ENCODE data around the gene PARP1. TPM values are rescaled to one million over a fixed set of nuclear protein-coding genes. Genes with fewer than 3 reads are reported as not detected.

PARP1 gene
- total RNA-seq, 1 donor from 2014 or later: 168 TPM

DNA sequence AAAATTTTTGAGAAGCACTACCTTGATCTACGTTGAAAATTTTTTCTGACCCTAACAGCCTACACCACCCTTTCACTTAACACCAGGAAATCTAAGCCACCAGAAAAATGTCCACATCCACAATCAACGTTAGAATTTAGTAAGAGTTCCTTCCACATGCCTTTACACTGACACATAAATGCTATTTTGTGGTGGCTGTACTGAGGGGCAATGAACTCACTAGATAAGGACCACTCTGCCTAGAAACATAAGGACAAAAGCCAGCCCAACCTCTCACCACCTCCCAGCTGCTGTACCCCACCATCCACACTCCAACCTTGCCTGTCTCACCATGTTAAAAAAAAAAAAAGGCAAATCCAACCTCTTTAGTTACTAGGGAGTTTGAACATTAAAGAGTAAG lies 29.8 kb downstream of the PARP1 start:
- Mint-ChIP-seq H3K4me1 (ENCODE audit: low read depth, unreplicated experiment) (peaks cover 14% of the 10 kb centered on the region), H3K4me3 (ENCODE audit: unreplicated experiment) (no peak overlapping the region), H3K27me3 (ENCODE audit: unreplicated experiment) (no peaks in the 10 kb centered on the region), H3K27ac (ENCODE audit: unreplicated experiment) (peak overlapping the region; percentile 6), H3K9me3 (ENCODE audit: unreplicated experiment) (no peaks in the 10 kb centered on the region), H3K36me3 (ENCODE audit: unreplicated experiment) (peaks cover 19% of the 10 kb centered on the region)
- no peak for DNase-seq
- TF ChIP-seq, protein P1, sequence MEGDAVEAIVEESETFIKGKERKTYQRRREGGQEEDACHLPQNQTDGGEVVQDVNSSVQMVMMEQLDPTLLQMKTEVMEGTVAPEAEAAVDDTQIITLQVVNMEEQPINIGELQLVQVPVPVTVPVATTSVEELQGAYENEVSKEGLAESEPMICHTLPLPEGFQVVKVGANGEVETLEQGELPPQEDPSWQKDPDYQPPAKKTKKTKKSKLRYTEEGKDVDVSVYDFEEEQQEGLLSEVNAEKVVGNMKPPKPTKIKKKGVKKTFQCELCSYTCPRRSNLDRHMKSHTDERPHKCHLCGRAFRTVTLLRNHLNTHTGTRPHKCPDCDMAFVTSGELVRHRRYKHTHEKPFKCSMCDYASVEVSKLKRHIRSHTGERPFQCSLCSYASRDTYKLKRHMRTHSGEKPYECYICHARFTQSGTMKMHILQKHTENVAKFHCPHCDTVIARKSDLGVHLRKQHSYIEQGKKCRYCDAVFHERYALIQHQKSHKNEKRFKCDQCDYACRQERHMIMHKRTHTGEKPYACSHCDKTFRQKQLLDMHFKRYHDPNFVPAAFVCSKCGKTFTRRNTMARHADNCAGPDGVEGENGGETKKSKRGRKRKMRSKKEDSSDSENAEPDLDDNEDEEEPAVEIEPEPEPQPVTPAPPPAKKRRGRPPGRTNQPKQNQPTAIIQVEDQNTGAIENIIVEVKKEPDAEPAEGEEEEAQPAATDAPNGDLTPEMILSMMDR (IDR thresholded peaks at IDR 0.05; ENCODE audit: partially characterized antibody, unreplicated experiment): no peak

DNA sequence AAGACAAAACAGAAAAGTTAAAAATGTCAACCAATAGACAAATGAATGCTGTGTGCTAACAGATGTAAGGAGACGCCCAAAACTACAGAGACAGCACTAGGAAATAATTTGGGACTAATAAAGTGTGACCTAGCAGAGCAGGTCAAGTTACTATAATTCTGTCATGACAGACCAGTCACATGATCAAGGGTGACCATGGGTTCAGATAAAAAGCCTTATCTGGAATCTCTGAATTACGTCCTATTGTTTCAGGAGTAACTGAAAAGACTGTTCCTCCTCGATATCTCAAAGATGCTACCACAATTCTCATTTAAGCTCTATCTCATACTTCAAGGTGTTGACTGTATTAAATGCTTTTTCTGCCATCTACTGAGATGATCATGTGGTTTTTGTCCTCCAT lies 31.6 kb downstream of the PARP1 start:
- Mint-ChIP-seq H3K9me3 (ENCODE audit: unreplicated experiment) (no peaks in the 10 kb centered on the region), H3K4me3 (ENCODE audit: unreplicated experiment) (no peak overlapping the region), H3K27me3 (ENCODE audit: unreplicated experiment) (no peaks in the 10 kb centered on the region), H3K36me3 (ENCODE audit: unreplicated experiment) (peaks cover 19% of the 10 kb centered on the region), H3K27ac (ENCODE audit: unreplicated experiment) (peak overlapping the region; percentile 62), H3K4me1 (ENCODE audit: low read depth, unreplicated experiment) (peaks cover 19% of the 10 kb centered on the region)
- no peak for DNase-seq
- TF ChIP-seq, protein P1 (IDR thresholded peaks at IDR 0.05; ENCODE audit: partially characterized antibody, unreplicated experiment): no peak

DNA sequence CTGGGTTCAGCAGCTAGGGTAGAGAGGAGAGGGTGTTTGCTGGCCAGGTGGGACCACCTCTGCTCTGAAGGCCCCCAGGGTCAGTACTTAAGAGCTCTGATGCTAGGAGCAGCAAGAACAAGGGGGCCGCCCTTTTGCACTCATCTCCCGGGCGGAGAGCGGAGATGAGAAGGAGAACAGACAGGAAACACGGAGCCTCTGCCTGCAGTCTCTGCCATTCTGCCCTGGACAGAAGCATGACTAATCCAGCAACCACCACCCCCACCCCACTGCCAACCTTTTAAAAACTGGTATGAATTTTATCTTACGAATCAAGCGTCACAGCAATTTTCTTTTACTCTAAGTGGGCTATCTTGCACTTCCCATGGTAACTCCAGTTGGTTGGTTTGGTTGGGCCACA lies 34.5 kb downstream of the PARP1 start:
- DNase-seq: no peak
- Mint-ChIP-seq H3K27ac (ENCODE audit: unreplicated experiment) (peak overlapping the region; percentile 72), H3K9me3 (ENCODE audit: unreplicated experiment) (no peaks in the 10 kb centered on the region), H3K27me3 (ENCODE audit: unreplicated experiment) (no peaks in the 10 kb centered on the region), H3K4me1 (ENCODE audit: low read depth, unreplicated experiment) (peaks cover 25% of the 10 kb centered on the region), H3K36me3 (ENCODE audit: unreplicated experiment) (peaks cover 14% of the 10 kb centered on the region), H3K4me3 (ENCODE audit: unreplicated experiment) (no peak overlapping the region)
- TF ChIP-seq, protein P1 (IDR thresholded peaks at IDR 0.05; ENCODE audit: partially characterized antibody, unreplicated experiment): no peak

DNA sequence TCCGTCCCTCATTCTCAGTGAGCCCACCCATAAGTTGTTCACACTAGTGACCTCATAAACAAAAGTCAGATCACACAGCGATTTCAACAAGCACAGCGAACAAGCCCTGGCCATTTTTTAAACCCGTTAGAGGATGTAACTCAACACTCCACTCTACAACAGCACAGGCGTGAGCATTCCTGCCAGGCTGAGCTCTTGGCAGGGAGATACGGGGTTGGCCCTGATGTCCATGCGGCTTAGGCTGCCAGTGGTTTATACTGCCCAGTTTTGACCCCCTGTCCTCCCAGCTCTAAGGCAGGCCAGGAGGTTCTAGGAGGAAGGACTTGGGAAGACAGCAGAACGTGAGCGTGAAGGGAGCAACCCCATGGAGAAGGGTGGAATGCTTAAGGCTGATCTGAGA lies 35.0 kb downstream of the PARP1 start:
- H3K9me3 Mint-ChIP-seq (ENCODE audit: unreplicated experiment): no peaks in the 10 kb centered on the region
- no peaks in the 10 kb centered on the region for H3K27me3 Mint-ChIP-seq (ENCODE audit: unreplicated experiment)
- H3K36me3 Mint-ChIP-seq (ENCODE audit: unreplicated experiment): peaks cover 10% of the 10 kb centered on the region
- H3K27ac Mint-ChIP-seq (ENCODE audit: unreplicated experiment): peak overlapping the region; percentile 26
- H3K4me3 Mint-ChIP-seq (ENCODE audit: unreplicated experiment): no peak overlapping the region
- peaks cover 25% of the 10 kb centered on the region for H3K4me1 Mint-ChIP-seq (ENCODE audit: low read depth, unreplicated experiment)
- TF ChIP-seq, protein P1 (IDR thresholded peaks at IDR 0.05; ENCODE audit: partially characterized antibody, unreplicated experiment): no peak
- DNase-seq: no peak

DNA sequence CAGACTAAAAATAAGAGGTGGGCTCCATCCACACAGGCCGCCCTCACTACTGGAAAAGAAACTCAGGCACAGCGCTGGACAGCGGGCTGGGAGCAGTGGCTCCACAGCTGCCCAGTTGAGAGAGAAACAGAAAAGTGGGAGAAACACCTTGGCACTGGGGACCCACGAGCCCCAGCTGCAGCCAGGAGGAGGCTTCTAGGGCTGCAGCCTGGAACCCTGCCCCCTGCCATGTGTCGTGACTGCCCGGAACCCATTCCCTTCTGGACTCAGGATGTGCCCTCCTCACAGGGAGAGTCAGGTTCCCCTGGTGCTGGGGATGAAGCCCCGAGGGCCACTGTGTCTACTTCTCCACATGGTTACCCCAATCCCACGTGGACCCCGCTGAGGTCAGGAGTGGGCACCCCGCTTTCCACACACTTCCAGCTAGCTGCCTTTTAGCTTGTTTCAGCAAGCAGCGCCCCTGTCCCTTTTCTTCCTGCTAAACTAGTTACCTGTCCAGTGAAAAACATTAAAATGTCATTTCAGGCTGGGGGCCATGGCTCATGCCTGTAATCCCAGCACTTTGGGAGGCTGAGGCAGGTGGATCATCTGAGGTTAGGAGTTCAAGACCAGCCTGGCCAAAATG lies 35.9 kb downstream of the PARP1 start:
- Mint-ChIP-seq H3K27me3 (ENCODE audit: unreplicated experiment) (no peaks in the 10 kb centered on the region), H3K27ac (ENCODE audit: unreplicated experiment) (no peak overlapping the region), H3K9me3 (ENCODE audit: unreplicated experiment) (no peaks in the 10 kb centered on the region), H3K4me1 (ENCODE audit: low read depth, unreplicated experiment) (peaks cover 25% of the 10 kb centered on the region), H3K36me3 (ENCODE audit: unreplicated experiment) (peaks cover 9% of the 10 kb centered on the region), H3K4me3 (ENCODE audit: unreplicated experiment) (no peak overlapping the region)
- TF ChIP-seq, protein P1 (IDR thresholded peaks at IDR 0.05; ENCODE audit: partially characterized antibody, unreplicated experiment): no peak
- DNase-seq: no peak
